GM12891 (cell line): ENCODE results near the gene ETFDH.
"Not testable (repeated sequence)": the region's sequence is repeated elsewhere in the genome, so short reads cannot be mapped to it uniquely, and the experiment has no call there.

Source experiments
- POLR2A ChIP-seq: IDR thresholded peaks from 2 replicates; pipeline ENCODE4 v1.6.1; 2011; ENCODE audit warnings: low read depth, low read length, control low read depth
- POLR2AphosphoS5 ChIP-seq: IDR thresholded peaks from 2 replicates; pipeline ENCODE4 v1.6.1; 2011; ENCODE audit warnings: low read depth, low read length, control low read depth
- POU2F2 ChIP-seq: IDR thresholded peaks from 2 replicates; pipeline ENCODE4 v1.6.1; 2011; ENCODE audit warnings: low read depth, mild to moderate bottlenecking, control low read depth, low read length, moderate library complexity
- SPI1 ChIP-seq: IDR thresholded peaks from 2 replicates; pipeline ENCODE4 v1.6.1; 2011; ENCODE audit warnings: low read depth, low read length, control low read depth
- TAF1 ChIP-seq: IDR thresholded peaks from 2 replicates; pipeline ENCODE4 v1.6.1; 2011; ENCODE audit warnings: low read depth, low read length, control low read depth

DNA sequence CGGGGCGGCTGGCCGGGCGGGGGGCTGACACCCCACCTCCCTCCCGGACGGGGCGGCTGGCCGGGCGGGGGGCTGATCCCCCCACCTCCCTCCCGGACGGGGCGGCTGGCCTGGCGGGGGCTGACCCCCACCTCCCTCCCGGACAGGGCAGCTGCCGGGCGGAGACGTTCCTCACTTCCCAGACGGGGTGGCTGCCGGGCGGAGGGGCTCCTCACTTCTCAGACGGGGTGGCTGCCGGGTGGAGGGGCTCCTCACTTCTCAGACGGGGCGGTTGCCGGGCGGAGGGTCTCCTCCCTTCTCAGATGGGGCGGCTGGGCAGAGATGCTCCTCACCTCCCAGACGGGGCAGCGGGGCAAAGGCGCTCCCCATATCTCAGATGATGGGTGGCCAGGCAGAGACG, 74.4 kb downstream of the ETFDH start:
- not testable (repeated sequence) for TF ChIP-seq POLR2A, POLR2AphosphoS5, TAF1, POU2F2, SPI1
